ENCODE results near the gene PHKB. TPM values are rescaled to one million over a fixed set of nuclear protein-coding genes. Genes with fewer than 3 reads are reported as not detected.

Gene PHKB
- polyA plus RNA-seq, 3 donors, result 49.8 to 53.1 (median 50.8) TPM

GRCh38 chr16:47507701-47508100 lies 46.6 kb downstream of the PHKB start:
- Histone ChIP-seq H3K4me2 (replicated peaks; ENCODE audit: extremely low read depth, low read length, poor library complexity, severe bottlenecking) (no peak overlapping the region), H3K9ac (ENCODE audit: insufficient read depth, low read length, poor library complexity, severe bottlenecking) (no peak overlapping the region), H3K79me2 (ENCODE audit: insufficient read depth, low read length) (no peaks in the 10 kb centered on the region), H3K27ac (ENCODE audit: low read depth in 1 of 2, low read length in 2 of 2) (no peak overlapping the region), H3K4me3 (replicated peaks in 1 of 3; ENCODE audit: low read depth in 2 of 3, low read length in 3 of 3) (no peak overlapping the region), H3K27me3 (ENCODE audit: control insufficient read depth in 2 of 2, insufficient read depth in 2 of 2, low read length in 2 of 2) (no peaks in the 10 kb centered on the region), H3K9me3 (replicated peaks in 1 of 2; ENCODE audit: control insufficient read depth in 1 of 2, insufficient read depth in 1 of 2, low read length in 2 of 2) (no peaks in the 10 kb centered on the region), H3K4me1 (ENCODE audit: control insufficient read depth in 1 of 2, insufficient read depth in 2 of 2, low read length in 2 of 2) (no peaks in the 10 kb centered on the region), H4K20me1 (ENCODE audit: insufficient read depth, low read length) (no peaks in the 10 kb centered on the region), H2AFZ (ENCODE audit: insufficient read depth, low read depth, low read length, poor library complexity, severe bottlenecking) (no peak overlapping the region), H3K36me3 (replicated peaks in 1 of 2; ENCODE audit: control insufficient read depth in 1 of 2, insufficient read depth in 2 of 2, low read length in 2 of 2) (peaks cover 53 to 69% of the 10 kb centered on the region in 2 donors)
- H3K27ac Mint-ChIP-seq, result no peak overlapping the region
- no peak for DNase-seq
- H3K9me3 Mint-ChIP-seq, result no peaks in the 10 kb centered on the region
- H3K4me1 Mint-ChIP-seq, result peaks cover 9% of the 10 kb centered on the region
- peaks cover 67 to 73% of the 10 kb centered on the region in 2 donors for H3K36me3 Mint-ChIP-seq
- TF ChIP-seq CTCF (IDR thresholded peaks at IDR 0.05), result no peak
- no CpG with 5 or more reads among the region's 1 CpG for WGBS (ENCODE audit: insufficient coverage)
- no peaks in the 10 kb centered on the region for H3K27me3 Mint-ChIP-seq (ENCODE audit: low read depth in 3 of 3)
- intact Hi-C loops (cut with micrococcal nuclease), result no loop called here
- no peak overlapping the region for H3K4me3 Mint-ChIP-seq

GRCh38 chr16:47511882-47512281 lies 50.8 kb downstream of the PHKB start:
- Mint-ChIP-seq H3K27me3 (ENCODE audit: low read depth in 3 of 3) (no peaks in the 10 kb centered on the region), H3K4me3 (no peak overlapping the region), H3K36me3 (peaks cover 60 to 62% of the 10 kb centered on the region in 2 donors), H3K4me1 (peaks cover 5% of the 10 kb centered on the region), H3K27ac (no peak overlapping the region), H3K9me3 (no peaks in the 10 kb centered on the region)
- no peak for DNase-seq
- no peaks in the 10 kb centered on the region for H4K20me1 ChIP-seq (ENCODE audit: insufficient read depth, low read length)
- H3K79me2 ChIP-seq (ENCODE audit: insufficient read depth, low read length), result no peaks in the 10 kb centered on the region
- no peak overlapping the region for H3K4me2 ChIP-seq (replicated peaks; ENCODE audit: extremely low read depth, low read length, poor library complexity, severe bottlenecking)
- intact Hi-C loops (cut with micrococcal nuclease), result no loop called here
- H3K27me3 ChIP-seq (ENCODE audit: control insufficient read depth in 2 of 2, insufficient read depth in 2 of 2, low read length in 2 of 2), result no peaks in the 10 kb centered on the region
- no peaks in the 10 kb centered on the region for H3K9me3 ChIP-seq (replicated peaks in 1 of 2; ENCODE audit: control insufficient read depth in 1 of 2, insufficient read depth in 1 of 2, low read length in 2 of 2)
- 100% methylated on average over 2 of the region's 4 CpGs for WGBS (ENCODE audit: insufficient coverage)
- no peaks in the 10 kb centered on the region for H3K4me1 ChIP-seq (ENCODE audit: control insufficient read depth in 1 of 2, insufficient read depth in 2 of 2, low read length in 2 of 2)
- no peak for TF ChIP-seq CTCF (IDR thresholded peaks at IDR 0.05)
- no peak overlapping the region for H2AFZ ChIP-seq (ENCODE audit: insufficient read depth, low read depth, low read length, poor library complexity, severe bottlenecking)
- no peak overlapping the region for H3K4me3 ChIP-seq (replicated peaks in 1 of 3; ENCODE audit: low read depth in 2 of 3, low read length in 3 of 3)
- peaks cover 55 to 74% of the 10 kb centered on the region in 2 donors for H3K36me3 ChIP-seq (replicated peaks in 1 of 2; ENCODE audit: control insufficient read depth in 1 of 2, insufficient read depth in 2 of 2, low read length in 2 of 2)
- H3K9ac ChIP-seq (ENCODE audit: insufficient read depth, low read length, poor library complexity, severe bottlenecking), result no peak overlapping the region
- no peak overlapping the region for H3K27ac ChIP-seq (ENCODE audit: low read depth in 1 of 2, low read length in 2 of 2)

All from CD14-positive monocyte (primary cell).